GM12874 (cell line): ENCODE results near the gene SMIM23.

ENCODE experiments used
- CTCF ChIP-seq: IDR thresholded peaks from 2 replicates; pipeline ENCODE4 v1.5.1; 2011; ENCODE audit warnings: low read depth, mild to moderate bottlenecking, control low read depth, low read length, moderate library complexity; ENCODE audit not compliant: insufficient read depth

Gene SMIM23

GRCh38 chr5:171773106-171773505 is 12.5 kb upstream of the SMIM23 start:
- no peak for TF ChIP-seq CTCF

GRCh38 chr5:171774418-171774817 is 11.2 kb upstream of the SMIM23 start:
- TF ChIP-seq CTCF: no peak

- TF ChIP-seq CTCF: no peak
Observed at GRCh38 chr5:171776213-171776612, 9.4 kb upstream of the SMIM23 start.

GRCh38 chr5:171776770-171777759 is 8.6 kb upstream of the SMIM23 start:
- no peak for TF ChIP-seq CTCF

GRCh38 chr5:171782332-171782966 is 3.2 kb upstream of the SMIM23 start:
- no peak for TF ChIP-seq CTCF

GRCh38 chr5:171783051-171783450 is 2.6 kb upstream of the SMIM23 start:
- TF ChIP-seq CTCF: no peak

- no peak for TF ChIP-seq CTCF
Observed at GRCh38 chr5:171789353-171789752, 3.7 kb downstream of the SMIM23 start.
